PFSK-1 (cell line): ENCODE measurements around the gene SHTN1.

ENCODE experiments used
- FOXP2 ChIP-seq: optimal IDR thresholded peaks from 2 replicates; pipeline ENCODE3; 2011; ENCODE audit warnings: borderline replicate concordance, control low read depth, inconsistent platforms; ENCODE audit not compliant: insufficient read depth; ENCODE audit errors: extremely low read length, extremely low read depth
- POLR2AphosphoS5 ChIP-seq: IDR thresholded peaks from 2 replicates; pipeline ENCODE4 v1.6.1; 2012; ENCODE audit warnings: low read depth, mild to moderate bottlenecking, control low read depth, low read length, moderate library complexity
- REST ChIP-seq, 2 experiments: IDR thresholded peaks; 2 replicates each; pipeline versions ENCODE4 v1.6.1 to v1.8.0; 2011 to 2012; ENCODE audit warnings: low read depth in 2 of 2, low read length in 2 of 2, control low read depth in 1 of 2, inconsistent platforms in 1 of 2, mild to moderate bottlenecking in 1 of 2, moderate library complexity in 1 of 2; ENCODE audit not compliant: insufficient read depth in 1 of 2
- SIN3A ChIP-seq: IDR thresholded peaks from 2 replicates; pipeline ENCODE4 v1.6.1; 2012; ENCODE audit warnings: mild to moderate bottlenecking, low read length, moderate library complexity, borderline replicate concordance; ENCODE audit not compliant: insufficient read depth
- TAF1 ChIP-seq: IDR thresholded peaks from 2 replicates; pipeline ENCODE4 v1.6.1; 2012; ENCODE audit warnings: low read length, control low read depth, borderline replicate concordance; ENCODE audit not compliant: insufficient read depth

Gene SHTN1

DNA sequence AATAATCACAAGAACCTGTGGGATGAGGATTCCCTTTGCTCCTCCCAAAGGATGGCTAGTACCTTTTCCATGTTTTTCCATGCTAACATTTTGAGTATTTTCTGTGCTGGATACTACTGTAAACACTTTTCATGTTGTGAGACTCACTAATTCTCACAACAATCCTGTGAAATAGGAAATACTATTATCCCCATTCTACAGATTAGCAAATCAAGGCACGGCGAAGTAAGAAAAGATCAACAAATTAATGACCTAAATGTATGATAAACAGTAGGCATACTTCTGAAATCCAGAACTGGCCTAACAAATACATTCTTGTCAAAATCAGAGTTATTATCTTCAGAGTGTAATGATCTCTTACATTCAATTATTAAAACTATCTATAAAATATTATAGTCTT is 86.4 kb downstream of the SHTN1 start:
- TF ChIP-seq FOXP2 (no peak), SIN3A (no peak), REST (IDR thresholded peaks at IDR 0.05; ENCODE audit: insufficient read depth in 1 of 2, low read depth in 2 of 2, low read length in 2 of 2) (no peak), POLR2AphosphoS5 (no peak), TAF1 (no peak)

GRCh38 chr10:116917481-116917880 is 87.5 kb downstream of the SHTN1 start:
- no peak for TF ChIP-seq REST (IDR thresholded peaks at IDR 0.05; ENCODE audit: insufficient read depth in 1 of 2, low read depth in 2 of 2, low read length in 2 of 2)
- TF ChIP-seq SIN3A = no peak
- TF ChIP-seq TAF1 = no peak
- TF ChIP-seq FOXP2 = no peak
- no peak for TF ChIP-seq POLR2AphosphoS5

DNA sequence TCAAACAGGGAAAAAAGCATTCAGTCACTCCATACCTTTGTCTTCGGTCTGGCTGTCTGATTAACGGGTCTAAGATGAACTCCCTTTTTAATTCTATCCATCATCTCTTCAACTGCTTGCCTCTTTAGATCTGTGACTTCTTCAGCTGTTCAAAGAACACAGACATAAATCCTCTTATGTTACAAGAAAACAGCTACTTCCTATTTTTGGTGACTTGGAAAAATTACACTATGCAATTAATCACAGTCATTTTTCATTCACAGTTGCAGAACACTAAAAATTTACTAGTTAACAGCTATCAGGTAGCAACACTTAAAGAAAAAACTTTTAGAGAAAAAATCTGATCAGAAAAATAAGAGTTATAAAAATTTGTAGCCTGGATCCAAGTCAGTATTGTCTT is 89.6 kb downstream of the SHTN1 start:
- TF ChIP-seq FOXP2 (no peak), SIN3A (no peak), POLR2AphosphoS5 (no peak), REST (IDR thresholded peaks at IDR 0.05; ENCODE audit: insufficient read depth in 1 of 2, low read depth in 2 of 2, low read length in 2 of 2) (no peak), TAF1 (no peak)

- TF ChIP-seq TAF1 = no peak
- no peak for TF ChIP-seq POLR2AphosphoS5
- no peak for TF ChIP-seq FOXP2
- no peak for TF ChIP-seq REST (IDR thresholded peaks at IDR 0.05; ENCODE audit: insufficient read depth in 1 of 2, low read depth in 2 of 2, low read length in 2 of 2)
- TF ChIP-seq SIN3A = no peak
Observed at GRCh38 chr10:116913695-116914094, 91.3 kb downstream of the SHTN1 start.

DNA sequence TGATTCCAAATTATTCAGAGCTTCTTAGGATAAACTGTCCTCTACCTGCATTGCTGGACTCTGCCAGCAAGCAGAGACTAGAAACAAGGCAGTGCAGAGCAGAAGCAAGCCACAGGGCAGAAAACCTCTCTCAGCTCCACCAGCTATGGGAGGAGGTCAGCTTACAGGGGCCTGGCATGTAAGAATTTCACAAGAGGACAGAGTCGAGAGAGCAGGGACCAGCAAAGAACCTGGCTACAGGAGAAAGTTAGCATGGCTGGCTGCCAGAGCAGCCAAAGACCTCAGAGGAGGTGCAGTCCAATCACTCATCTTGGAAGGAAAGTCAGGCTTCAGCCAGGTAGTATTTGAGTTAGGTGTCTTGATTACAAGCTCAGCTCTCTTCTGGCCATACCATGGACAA is 92.8 kb downstream of the SHTN1 start:
- TF ChIP-seq SIN3A = no peak
- no peak for TF ChIP-seq REST (IDR thresholded peaks at IDR 0.05; ENCODE audit: insufficient read depth in 1 of 2, low read depth in 2 of 2, low read length in 2 of 2)
- TF ChIP-seq POLR2AphosphoS5 = no peak
- no peak for TF ChIP-seq FOXP2
